GDM1 (cell line): ENCODE data around the gene TMEM106C.

Experiments
- DNase-seq: peaks from one replicate; lab custom pipeline; 2025; lab: John Stamatoyannopoulos, UW

The TMEM106C gene, protein sequence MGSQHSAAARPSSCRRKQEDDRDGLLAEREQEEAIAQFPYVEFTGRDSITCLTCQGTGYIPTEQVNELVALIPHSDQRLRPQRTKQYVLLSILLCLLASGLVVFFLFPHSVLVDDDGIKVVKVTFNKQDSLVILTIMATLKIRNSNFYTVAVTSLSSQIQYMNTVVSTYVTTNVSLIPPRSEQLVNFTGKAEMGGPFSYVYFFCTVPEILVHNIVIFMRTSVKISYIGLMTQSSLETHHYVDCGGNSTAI

DNA sequence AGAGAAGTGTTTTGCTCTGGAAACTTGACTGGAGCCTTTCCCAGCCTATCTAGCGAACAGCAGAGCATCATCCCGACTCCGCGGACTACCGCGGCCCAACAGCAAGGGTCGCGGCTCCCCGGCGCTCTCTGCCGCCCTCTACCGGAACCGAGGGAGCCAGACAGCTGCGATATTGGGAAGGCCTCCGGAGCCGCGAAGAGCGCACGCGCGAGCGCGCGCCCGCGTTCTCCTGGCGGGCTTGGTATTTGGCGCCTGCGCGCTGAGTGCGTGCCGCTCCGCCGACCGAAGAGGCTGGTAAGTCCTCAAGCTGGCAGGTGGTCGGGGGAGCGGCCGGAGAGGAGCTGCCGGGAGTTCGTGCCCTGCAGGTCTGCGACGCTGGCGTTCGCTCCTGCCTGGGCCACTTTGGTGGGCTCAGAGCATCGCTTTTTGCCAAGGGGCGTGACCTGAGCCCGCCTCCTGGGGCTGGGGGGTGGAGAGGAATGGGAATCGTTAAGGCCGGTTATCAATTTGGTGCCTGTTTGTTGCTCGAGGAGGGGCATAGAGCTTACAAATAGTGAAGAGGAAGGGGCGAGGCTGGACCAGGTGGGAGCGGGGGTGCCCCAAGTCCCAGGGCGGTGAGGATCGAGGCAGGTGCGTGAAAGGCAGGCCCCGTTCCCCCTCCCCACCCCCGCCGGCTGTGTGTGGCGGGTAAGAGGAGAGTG lies at the start of gene TMEM106C:
Gene TMEM106C (plus strand): TSS at position 257 of the 701 bp plus-strand sequence. CDS start 641 bp downstream, outside the sequence.
- DNase-seq, result peak; percentile 88

DNA sequence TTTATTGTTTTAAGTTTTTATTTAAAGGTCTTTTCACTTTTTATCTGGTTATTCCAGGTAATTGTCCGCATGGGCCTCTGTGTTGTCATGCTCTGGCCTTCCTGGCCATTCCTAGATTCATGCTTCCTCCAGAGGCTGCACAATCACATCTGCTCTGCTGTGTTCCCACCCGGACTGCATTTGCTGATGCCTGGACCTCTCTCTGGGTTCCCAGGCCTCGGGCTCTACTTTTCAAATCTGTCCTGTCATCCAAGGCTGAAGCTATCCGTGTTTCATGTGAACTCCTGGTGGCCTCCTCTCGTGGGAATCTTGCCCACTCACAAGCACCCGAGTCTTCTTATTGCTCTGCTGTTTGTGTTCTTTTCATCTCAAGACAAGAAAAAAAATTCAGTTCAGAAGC lies 42.5 kb upstream of the TMEM106C start:
- no peak for DNase-seq

DNA sequence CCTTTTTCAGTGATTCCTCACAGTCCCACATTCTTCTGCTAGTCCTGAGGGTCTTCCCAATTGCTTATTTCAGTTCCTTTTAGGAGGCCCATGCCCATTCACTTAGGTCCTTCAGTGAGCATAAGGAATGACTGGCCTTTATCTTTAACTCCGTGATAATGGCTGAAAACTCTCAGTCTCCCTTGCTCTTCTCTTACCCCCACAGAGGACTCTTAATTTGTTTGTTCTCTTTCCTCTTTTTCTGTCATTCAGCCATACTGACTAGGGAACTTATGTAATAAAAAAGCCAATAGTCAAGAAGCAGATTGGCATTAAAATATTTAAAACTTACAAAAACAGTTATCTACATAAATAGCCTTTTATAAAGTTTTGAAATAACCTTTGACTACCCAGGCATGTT lies 41.5 kb upstream of the TMEM106C start:
- no peak for DNase-seq

DNA sequence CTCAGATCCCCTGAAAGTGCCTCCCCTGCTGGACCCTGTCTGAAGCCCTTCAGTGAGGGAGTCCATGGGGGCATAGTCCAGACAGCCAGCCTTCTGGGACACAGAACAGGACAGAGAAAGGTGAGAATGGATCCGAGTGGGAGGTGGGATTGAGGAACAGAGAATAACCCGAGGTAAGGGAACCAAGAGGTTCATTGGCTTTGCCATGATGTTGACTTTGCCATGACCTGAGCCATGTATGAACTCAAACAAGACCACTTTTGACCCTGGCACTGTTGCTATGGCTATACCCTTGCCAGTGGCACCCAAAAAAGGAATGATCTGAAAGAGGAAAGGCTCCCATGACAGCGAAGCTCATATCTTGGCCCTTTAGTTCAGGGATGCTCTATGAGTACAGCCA lies 36.0 kb upstream of the TMEM106C start:
- DNase-seq, result no peak

DNA sequence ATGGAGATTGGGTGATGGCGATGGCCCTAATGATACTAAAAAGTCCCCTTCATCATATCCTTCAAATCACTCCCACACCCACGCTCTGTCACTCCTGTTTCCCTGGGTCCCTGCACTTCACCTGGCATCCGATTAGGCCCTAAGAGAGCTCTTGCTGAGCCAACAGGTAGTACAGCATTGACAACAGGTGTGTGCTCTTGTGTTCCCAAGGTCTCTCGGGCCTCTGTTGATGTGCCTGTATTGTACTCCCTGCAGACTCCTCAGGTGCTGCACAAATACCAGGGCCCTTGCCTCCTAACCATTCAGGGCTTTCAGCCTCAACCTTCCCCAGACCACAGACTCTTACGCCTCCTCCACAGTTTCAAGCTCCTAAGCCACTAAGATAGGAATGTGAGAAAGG lies 32.8 kb upstream of the TMEM106C start:
- DNase-seq, result no peak

DNA sequence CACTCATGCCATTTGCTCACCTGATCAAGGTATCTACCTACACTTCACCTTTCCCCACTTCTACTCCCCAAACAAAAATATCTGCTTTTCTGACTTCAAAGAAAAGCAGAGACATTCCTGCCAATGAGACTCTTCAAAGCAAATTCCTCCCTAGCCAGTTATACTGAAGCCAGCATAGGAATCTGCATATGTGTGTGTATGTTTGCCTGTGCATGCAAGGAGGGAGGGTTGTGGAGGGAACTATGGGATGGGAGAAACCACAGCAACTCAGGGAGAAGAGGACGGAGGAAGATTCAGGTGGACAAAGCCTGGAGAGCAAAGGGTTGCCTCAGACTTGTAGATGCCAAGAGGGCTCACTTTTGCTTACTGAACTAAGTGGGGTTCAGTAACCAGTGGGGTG lies 32.2 kb upstream of the TMEM106C start:
- DNase-seq, result no peak

DNA sequence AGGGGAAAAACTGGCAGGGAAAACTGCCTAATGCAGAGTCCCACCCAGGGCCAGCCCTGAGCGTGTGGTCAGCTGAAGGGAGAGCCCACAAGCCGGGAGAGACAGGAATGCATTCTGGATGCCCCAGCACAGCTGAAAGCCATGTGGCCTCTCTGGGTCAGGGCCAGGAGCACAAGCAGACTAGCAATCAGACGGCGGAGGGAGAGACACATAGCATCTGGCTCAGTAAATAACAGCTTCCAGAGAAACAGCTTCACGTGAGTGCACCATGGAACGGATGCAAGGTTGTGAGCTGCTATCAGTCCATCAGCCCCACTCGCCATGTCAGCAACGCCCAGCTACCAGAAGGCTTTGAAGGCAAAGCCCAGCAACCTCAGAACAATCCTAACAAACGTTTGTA lies 28.2 kb upstream of the TMEM106C start:
- DNase-seq, result no peak

DNA sequence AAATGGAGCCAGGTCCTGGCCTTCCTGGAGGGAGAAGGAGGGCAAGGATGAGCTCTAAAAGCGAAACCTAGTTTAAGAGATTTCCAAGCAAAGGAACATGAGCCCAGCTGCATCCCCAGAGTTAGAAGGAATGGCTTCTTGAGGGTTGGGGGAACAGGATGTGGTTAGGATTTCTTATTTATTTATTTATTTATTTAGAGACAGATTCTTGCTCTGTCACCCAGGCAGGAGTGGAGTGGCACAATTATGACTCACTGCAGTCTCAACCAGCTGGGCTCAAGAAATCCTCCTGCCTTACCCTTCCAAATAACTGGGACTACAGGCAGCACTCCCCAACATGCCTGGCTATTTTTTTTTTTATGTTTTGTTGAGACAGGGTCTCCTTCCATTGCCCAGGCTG lies 25.3 kb upstream of the TMEM106C start:
- DNase-seq, result no peak

DNA sequence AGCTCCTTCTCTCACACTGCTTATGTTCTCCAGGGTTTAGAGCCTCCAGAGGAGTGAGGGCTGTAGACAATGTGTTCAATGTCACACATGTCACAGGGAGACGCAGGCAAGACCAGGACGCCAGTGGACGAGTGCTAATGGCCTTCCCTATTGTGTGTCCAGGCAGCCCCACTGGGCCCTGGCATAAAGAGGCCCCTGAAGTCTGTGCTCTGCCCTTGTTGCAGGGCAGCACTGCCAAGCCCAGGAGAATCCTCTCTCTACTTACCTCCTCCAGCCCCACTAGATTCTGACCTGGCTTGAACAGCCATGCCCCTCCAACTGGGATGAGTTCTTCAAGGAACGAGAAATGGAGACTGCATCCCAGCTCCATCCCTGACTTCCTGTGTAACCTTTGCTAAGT lies 24.8 kb upstream of the TMEM106C start:
- DNase-seq, result no peak

DNA sequence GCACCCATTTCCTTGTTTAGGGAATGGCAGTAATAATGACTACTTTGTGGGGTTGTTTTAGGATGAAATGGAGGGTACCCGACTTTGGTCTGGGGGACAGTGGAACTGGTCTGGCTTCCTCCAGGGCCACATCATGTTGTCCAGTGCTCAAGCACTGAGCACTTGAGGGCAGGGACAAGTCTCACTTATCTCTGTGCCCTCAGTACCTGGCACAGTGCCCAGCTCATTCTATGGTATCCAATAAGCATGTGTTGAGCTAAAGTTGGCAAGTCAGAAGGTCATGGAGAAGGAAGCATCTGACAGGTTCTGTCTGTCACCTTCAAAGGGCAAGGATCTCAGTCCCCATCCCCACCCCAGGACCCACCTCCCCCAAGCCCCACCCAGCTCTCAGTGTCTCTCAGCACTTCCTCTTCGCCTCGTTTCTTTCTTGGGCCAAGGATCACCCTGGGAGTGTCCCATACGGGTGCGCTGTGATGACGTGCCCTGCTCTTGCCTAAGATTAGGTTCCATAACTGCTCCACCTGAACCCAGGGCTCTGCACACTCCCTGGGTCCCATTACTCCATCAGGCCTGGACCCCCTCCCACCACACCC lies 24.3 kb upstream of the TMEM106C start:
- no peak for DNase-seq

DNA sequence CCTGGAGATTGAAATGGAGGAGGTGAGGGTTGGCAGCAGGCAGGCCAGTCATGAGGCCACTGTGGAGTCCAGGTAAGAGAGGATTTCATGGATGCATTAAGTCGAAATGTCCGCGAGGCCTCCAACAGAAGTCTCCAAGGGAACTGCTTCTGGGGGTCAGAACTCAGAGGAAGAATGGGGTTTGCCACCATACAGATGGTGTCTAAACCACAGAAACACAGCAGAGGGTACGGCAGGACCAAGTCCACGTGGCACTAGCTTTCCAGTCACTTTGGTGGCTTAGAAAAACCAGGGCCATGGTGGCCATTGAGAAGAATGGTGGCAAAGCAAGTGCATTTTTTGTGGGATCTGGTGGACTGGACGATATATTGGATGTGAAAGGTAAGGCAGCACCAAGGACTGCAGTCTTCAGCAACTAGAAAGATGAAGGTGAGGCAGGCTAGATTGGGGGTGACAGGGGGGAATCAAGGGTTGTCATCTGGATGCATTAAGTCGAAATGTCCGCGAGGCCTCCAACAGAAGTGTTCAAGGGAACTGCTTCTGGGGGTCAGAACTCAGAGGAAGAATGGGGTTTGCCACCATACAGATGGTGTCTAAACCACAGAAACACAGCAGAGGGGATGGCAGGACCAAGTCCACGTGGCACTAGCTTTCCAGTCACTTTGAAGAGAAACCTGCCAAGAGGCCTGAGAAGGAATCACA lies 22.5 kb upstream of the TMEM106C start:
- DNase-seq, result no peak

DNA sequence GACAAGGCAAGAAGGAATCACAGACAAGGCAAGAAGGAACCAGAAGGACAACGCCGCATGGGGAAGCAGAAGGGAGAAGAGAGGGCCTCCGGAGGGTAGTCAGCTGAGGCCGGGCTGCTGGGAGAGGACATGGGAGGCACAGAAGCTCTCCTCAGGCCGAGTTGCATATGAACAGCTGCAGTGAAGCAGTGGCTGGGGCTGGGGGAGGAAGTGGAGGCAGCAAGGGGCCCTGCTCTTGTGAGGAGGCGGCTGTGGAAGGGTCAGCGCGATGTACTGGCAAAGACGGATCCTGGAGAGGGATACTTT lies 22.0 kb upstream of the TMEM106C start:
- DNase-seq, result no peak

DNA sequence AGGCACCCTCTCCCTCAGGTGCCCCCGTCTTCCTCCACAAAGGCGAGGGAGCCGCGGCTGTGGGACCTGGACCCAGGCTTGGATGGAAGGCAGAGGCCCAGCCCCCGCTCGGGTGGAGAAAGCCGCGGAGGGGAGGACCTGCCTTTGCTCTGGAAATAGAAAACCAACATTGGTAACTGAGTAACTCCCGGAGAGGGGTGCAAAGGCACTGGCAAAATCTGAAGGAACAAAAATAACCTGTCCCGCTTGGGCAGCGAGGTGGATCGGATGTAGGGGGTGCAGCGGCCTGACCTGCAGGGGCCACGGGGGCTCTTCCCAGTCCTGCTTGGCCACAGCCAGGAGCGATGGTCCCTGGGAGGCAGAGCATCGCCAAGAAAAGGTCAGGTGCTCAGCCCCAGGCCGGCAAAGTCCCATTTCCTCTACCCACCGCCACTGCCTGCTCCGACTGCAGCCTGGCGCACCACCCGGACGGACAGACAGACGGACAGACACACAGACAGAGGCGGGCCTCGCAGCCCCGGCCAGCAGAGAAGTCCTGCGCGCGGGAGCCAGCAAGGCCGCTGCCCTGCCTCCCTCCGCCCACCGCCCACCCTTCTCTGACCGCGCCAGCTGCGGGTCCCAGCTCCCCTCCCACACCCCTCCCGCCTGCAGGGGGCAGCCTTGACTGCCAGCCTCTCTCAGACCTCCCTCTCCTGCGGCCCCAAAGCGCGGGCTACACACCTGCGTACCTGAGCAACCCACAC lies 21.4 kb upstream of the TMEM106C start:
- DNase-seq, result no peak

DNA sequence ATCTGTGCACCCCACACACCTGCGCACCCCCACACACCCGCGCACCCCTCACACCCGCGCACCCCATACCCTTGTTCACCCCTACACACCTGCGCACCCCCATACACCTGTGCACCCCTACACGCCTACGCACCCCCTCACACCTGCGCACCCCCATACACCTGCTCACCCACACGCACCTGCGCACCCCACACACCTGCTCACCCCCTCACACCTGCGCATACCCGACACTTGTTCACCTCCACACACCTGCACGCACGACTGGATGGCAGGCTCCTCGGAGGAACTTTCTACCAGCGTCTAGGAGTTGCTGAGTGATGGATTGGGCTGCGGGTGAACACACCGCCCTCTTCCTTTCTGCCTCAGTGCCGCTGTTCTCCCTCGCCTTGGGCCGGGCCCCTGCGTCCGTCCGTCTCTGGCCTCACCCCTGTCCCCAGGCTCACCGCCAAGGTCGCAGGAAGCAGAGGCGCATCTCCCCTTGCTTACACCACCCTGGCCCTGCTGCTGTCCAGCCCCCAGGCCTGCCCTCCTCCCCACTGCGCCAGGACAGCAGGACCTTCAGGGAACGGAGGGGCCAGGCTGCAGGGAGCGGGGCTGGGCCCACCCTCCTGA lies 20.7 kb upstream of the TMEM106C start:
- no peak for DNase-seq

DNA sequence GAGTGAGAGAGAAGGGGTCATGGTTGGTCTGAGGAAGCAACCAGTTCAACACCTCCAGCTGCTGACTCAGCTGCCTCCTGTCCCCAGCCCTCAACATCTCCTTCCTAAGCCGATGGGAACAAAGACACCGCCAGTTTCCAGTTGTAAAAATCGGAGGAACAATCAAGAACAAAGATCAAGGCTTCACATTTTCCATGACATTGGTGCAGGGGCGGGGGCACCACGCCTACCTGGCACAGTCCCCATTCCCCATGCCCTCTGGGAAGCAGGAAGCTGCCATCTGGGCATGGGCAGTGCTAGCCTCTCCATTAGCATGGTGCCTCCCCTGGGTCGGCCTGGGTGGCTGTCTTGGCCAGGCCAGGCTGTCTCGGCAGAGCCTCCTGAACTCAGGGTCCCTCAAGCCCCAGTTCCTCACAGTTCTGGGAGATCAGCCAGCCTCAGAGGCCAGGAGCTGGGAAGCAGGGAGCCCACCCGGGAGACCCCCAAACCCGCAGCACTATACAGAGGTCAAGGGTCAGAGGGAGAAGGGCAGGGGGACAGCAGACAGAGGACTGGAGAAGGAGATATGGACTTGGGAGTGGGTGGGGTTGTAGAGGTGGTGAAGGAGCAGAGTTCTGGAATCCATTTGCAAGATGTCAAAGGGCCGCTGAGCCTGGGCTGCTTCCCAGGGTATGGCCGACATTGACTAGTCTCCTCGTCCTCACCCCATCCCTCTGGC lies 19.6 kb upstream of the TMEM106C start:
- no peak for DNase-seq

DNA sequence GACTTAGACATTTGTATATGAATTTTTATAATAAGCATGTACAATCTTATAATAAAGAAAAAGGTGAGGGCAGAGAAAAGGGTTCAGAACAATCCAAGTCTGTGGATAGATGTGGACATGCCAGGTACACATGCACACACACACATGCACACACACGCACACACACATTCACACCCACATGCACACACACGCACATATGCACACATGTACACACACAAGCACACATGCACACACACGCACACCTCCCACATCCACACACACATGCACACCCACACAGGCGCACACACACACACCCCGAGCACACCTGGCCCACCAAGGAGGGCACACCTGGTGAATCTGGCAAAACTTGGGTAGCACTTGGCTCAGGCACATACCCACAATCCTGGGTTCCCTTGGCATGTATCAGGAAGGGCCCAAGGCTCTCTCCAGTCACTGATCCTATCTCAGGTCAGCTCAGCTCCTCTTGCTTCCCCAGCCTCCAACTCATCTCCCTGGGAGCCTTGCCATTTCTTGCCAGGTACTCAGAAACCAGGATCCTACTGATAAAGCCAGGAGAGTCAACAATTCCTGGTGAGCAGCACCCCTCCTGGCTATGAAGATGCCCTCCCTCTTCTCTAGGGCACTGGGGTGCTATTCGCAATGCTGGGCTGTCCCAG lies 18.6 kb upstream of the TMEM106C start:
- DNase-seq, result no peak

DNA sequence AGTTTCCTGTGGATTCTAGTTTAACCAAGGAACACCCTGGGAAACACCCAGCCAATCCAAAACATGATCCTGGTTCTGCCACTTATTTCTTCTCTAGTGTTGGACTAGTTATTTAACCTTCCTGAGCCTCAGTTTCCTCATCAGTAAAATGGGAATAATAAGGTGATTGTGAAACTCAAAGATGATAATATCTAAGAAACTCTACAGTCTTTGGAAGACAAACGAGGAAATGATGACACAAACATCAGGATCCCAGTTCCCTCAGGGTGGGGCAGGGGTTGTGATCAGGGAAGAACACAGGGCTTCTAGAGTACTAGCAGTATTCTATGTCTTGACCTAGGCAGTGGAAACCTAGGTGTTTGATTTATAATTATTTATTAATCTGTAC lies 18.1 kb upstream of the TMEM106C start:
- no peak for DNase-seq

DNA sequence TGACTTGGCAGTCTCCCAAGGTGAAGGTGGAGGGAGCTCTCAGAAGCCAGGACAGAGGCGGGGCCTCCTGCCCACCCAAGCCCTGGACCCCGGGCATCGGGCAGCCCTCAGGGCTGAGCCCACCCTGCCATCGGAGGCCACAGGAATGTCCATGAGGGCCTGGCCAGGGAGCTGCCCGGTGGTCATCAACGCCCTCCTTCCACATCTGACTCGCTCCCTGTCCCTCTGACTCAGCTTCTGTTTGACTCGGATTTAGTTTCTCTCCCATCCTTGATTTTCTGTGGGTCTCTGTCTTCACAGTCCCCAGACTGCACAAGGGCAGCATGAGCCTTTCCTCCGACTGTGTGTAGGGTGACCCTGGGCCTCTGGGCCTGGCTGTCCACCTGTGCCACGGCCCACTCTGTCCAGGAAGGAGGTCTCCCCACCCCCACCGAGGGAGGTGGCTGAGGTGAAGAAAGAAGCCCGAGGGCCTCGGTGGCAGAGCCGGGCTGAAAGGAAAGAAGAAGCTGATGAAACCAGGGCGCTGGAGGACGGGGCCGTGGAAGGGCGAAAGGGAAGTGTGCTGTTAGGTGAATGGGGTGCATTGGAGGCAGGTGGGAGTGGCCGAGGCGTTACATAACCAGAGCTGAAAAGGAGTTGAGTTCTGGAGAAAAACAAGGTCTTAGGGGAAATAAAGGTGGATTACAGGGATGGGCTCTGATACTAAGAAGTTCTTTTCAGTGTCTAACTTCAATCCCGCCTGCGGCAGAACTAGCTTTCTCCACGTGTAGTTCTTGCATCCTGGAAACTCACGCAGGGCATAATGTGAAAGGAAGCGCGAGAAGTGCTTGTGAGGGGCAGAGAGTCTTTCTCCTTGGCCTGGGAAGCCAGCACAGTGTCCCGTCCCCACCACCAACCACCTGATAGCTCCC lies 16.7 kb upstream of the TMEM106C start:
- peak; percentile 9 for DNase-seq

DNA sequence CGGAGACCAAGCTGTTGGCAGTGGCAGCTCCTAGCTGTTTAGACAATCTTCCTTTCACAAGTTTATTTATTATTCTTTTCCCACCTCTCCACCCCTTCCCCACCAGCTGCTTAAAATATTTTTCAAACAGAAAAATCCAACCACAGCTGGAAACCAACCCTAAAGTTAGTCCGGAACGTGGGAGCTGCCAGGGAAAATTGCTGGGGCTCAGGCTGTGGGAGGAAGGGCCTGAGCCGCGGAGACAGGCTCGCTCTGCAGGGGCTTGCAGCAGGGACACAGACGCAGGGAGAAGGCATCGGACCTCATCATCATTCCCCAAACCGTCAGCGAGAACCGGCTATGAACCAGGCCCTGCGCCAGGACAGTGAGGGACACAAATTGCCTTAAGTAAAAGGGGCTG lies 16.1 kb upstream of the TMEM106C start:
- no peak for DNase-seq
